ENCODE results near the gene ACAP2. TPM values are rescaled to one million over a fixed set of nuclear protein-coding genes. Genes with fewer than 3 reads are reported as not detected.

The ACAP2 gene
- total RNA-seq, 1 experiment from 2014 or later: 42.0 TPM

GRCh38 chr3:195240171-195240701 lies 202.6 kb downstream of the ACAP2 start:
- no peak for ATAC-seq
- peaks cover 27% of the 10 kb centered on the region for H3K36me3 Mint-ChIP-seq
- ChIA-PET POLR2A (no interaction called here), CTCF (interaction anchor here (0.5 to 1.9 kb wide), 3 partner anchors 11 to 1976 kb away, joined by 3 to 4 read pairs (median 3); no protein-coding TSS in a partner anchor)
- peaks cover 35% of the 10 kb centered on the region for H3K4me1 Mint-ChIP-seq
- no peaks in the 10 kb centered on the region for H3K27me3 Mint-ChIP-seq (ENCODE audit: low read depth)
- H3K27ac Mint-ChIP-seq: no peak overlapping the region
- TF ChIP-seq NR1H2 (CRISPR knock-in tag; IDR thresholded peaks at IDR 0.05) (no peak), ZNF232 (CRISPR knock-in tag; IDR thresholded peaks at IDR 0.05) (no peak), ATF1 (CRISPR knock-in tag; IDR thresholded peaks at IDR 0.05) (no peak), ZNF396 (CRISPR knock-in tag; IDR thresholded peaks at IDR 0.05; ENCODE audit: borderline replicate concordance) (no peak), ZNF121 (CRISPR knock-in tag; IDR thresholded peaks at IDR 0.05) (no peak), JAZF1 (CRISPR knock-in tag; IDR thresholded peaks at IDR 0.05) (no peak), NFYB (CRISPR knock-in tag; conservative IDR thresholded peaks at IDR 0.05; ENCODE audit: low read depth) (no peak), EMX1 (CRISPR knock-in tag; IDR thresholded peaks at IDR 0.05) (no peak), ZNF425 (CRISPR knock-in tag; conservative IDR thresholded peaks at IDR 0.05) (no peak), CBFB (CRISPR knock-in tag; IDR thresholded peaks at IDR 0.05; ENCODE audit: low read depth) (no peak), NR2C2 (CRISPR knock-in tag; IDR thresholded peaks at IDR 0.05) (no peak), ZNF138 (CRISPR knock-in tag; conservative IDR thresholded peaks at IDR 0.05) (no peak), SOX15 (CRISPR knock-in tag; IDR thresholded peaks at IDR 0.05) (no peak), SMAD4 (CRISPR knock-in tag; IDR thresholded peaks at IDR 0.05) (no peak)
- TF ChIP-seq, protein P1, sequence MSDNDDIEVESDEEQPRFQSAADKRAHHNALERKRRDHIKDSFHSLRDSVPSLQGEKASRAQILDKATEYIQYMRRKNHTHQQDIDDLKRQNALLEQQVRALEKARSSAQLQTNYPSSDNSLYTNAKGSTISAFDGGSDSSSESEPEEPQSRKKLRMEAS (CRISPR knock-in tag; IDR thresholded peaks at IDR 0.05): no peak
- H3K4me3 Mint-ChIP-seq: no peak overlapping the region
- peaks cover 15% of the 10 kb centered on the region for H3K9me3 Mint-ChIP-seq
- DNase-seq (ENCODE audit: low spot score): no peak

DNA sequence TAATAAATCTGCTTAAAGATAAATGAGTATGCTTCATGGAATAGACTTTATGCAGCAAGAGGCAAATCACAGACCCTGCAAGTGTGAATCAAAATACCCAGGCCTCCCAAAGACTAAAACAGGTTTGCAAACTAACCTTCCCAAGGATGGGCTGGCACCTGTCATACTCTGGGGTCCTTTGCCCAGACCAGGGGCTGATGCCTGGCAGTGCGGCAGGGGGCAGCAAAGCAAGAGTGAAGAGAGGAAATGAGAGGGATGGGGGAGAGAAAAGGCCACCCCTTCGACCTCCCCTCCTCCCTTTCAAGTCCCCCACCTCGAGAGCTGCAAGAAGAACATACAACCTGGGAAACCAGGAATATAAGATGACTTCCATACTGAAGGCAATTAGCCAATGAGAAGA lies 203.7 kb downstream of the ACAP2 start:
- no peak for DNase-seq (ENCODE audit: low spot score)
- CTCF ChIA-PET: interaction anchor here (1.9 kb wide), 1 partner anchor 557 kb away, joined by 4 read pairs; no protein-coding TSS in a partner anchor
- TF ChIP-seq NR2C2 (CRISPR knock-in tag; IDR thresholded peaks at IDR 0.05) (no peak), FOXP4 (CRISPR knock-in tag; IDR thresholded peaks at IDR 0.05) (no peak), CREM (CRISPR knock-in tag; IDR thresholded peaks at IDR 0.05) (no peak), ZNF512 (CRISPR knock-in tag; IDR thresholded peaks at IDR 0.05; ENCODE audit: borderline replicate concordance) (no peak), AFF4 (CRISPR knock-in tag; IDR thresholded peaks at IDR 0.05; ENCODE audit: borderline replicate concordance) (no peak), FOXP1 (CRISPR knock-in tag; IDR thresholded peaks at IDR 0.05; ENCODE audit: borderline replicate concordance) (no peak), ERG (CRISPR knock-in tag; IDR thresholded peaks at IDR 0.05) (no peak), ZNF281 (CRISPR knock-in tag; IDR thresholded peaks at IDR 0.05) (no peak)

More for the DNA sequence above, 203.7 kb downstream of the ACAP2 start:
- no peak overlapping the region for H3K4me3 Mint-ChIP-seq
- H3K36me3 Mint-ChIP-seq: peaks cover 35% of the 10 kb centered on the region
- H3K9me3 Mint-ChIP-seq: peaks cover 22% of the 10 kb centered on the region
- ATAC-seq: no peak
- H3K27me3 Mint-ChIP-seq (ENCODE audit: low read depth): no peaks in the 10 kb centered on the region; the same call in 1 of the 2 replicates
- peaks cover 35% of the 10 kb centered on the region for H3K4me1 Mint-ChIP-seq
- H3K27ac Mint-ChIP-seq: no peak overlapping the region
- POLR2A ChIA-PET: no interaction called here
